DMS114 treated with DMSO at 0.1 percent for 48 hours (cell line): ENCODE results near the gene GGT6.
"Not testable (repeated sequence)": the region's sequence is repeated elsewhere in the genome, so short reads cannot be mapped to it uniquely, and the experiment has no call there.

Experiments
- DNase-seq: peaks from one replicate; lab custom pipeline; 2025; ENCODE audit not compliant: unreplicated experiment; lab: John Stamatoyannopoulos, UW

The GGT6 gene

GRCh38 chr17:4592240-4593005 lies 32.0 kb upstream of the GGT6 start:
- DNase-seq, result no peak

GRCh38 chr17:4591529-4591928 lies 31.2 kb upstream of the GGT6 start:
- no peak for DNase-seq

DNA sequence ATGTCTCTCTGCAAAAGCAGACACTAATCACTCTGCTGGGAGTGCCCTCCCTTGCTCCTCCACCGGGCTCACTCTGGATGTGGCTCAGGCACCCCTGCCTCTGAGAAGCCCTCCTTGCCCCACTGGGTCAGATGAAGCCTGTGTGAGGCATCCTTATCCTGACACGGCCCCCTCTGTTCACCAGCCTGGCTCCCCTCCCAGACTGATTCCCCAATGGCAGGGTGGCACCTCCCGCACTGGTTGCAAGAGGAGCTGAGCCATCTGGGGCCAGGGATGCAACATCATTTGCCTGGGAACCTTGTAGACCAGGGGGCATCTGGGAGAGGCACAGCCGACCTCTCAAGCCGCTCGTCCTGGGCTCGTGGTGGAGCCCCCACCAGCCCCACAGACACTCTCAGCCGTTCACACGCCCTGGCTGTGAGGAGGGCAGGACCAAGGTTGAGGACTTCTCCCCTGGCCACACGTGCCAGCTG lies 30.6 kb upstream of the GGT6 start:
- DNase-seq, result no peak

- DNase-seq, result not testable (repeated sequence)
These were observed 29.7 kb upstream of the GGT6 start for GRCh38 chr17:4590042-4590441.

- DNase-seq, result no peak
These were observed 28.7 kb upstream of the GGT6 start for GRCh38 chr17:4588898-4589625.

DNA sequence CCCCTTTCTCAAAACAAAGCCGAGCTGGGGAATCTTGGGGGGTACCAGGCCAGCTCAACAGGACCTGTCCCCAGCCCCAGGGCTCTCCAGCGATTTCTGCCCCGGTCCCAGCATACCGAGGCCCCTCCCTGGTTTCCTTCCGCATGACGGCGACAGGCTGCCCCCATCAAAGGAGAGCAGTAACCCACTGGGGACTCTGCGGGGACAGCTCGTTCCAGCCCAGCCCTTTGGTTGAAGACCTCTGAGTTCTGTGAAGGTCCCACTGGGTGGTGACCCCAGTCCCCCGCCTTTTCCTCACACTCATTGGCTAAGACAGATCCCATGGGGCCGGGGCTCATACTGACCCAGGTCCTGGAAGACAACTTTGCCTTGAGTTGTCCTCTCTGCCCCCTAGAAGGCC lies 28.0 kb upstream of the GGT6 start:
- no peak for DNase-seq

DNA sequence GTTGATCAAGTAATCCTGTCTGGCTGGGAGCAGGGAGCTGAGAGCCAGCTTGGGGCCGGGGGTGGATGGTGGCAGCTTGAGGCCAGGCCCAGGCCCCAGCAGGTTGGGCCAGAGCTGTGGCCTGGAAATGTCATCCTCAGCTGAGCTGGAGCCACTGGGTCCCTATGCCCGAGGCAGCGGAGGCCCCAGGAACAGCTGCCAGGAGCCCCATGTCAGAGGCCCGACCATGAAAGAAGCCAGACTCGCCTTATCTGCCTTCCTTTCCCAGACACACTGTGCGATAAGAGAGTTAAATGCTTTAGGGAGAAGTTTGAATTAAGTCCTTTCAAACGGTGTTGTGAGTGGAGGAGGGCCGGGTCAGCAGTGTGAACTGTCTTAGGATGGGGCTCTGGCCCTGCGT lies 27.4 kb upstream of the GGT6 start:
- DNase-seq, result no peak

- DNase-seq, result no peak
These were observed 26.8 kb upstream of the GGT6 start for GRCh38 chr17:4587195-4587594.

DNA sequence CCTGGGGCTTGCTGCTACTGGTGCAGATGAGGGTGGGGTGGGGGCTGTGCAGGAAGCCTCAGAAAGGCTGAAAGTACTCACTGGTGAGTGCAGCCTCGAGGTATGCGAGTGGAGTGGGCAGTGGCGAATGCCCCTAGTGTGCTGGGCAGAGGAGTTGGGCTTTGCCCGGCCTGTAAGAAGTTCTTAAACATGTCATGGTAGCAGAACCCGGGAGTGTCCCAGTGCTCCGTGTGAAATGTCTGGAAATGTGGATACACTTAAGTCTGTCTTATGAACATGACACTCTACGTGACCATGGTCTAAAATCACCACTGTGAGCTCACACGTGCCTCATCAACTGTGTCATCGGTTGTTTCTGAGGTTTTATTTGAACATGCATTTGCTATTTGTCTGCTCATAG lies 25.7 kb upstream of the GGT6 start:
- DNase-seq, result no peak

- no peak for DNase-seq
These were observed 25.2 kb upstream of the GGT6 start for GRCh38 chr17:4585638-4585994.

DNA sequence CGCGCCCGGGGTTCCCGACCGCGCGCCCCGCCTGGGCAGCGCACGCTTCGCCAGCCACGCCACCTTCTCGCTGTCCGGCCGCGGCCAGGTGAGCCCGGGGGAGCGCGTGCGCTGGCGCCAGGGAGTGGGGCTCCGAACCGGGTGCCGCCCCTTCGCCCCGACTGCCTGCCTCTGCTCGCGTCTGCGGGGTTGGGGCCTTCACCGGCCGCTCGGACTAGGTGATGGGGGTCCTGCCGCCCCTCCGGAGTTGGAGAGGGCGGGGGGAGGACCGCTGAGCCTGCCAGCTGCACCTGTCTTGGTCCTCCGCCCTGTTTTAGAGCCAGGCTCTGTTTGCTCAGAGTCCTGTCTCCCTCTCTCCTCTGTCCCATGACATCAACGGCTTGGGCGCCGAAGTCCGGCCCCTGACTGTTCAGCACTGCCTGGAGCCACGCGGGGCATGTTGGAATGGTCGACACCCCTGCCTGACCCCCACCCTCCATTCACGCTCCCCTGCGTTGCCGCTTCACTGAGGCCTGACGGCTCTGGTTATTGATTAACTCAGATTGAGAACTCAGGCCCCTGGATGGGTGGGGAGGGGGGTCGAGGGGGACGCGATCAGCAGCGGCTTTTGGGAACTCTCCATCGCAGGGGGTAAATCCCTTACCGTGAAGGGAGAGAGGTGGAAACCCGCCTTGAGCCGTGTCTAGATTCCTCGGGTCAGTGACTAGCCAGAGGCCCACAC lies 24.7 kb upstream of the GGT6 start:
- no peak for DNase-seq

- no peak for DNase-seq
These were observed 23.9 kb upstream of the GGT6 start, which contains the start of gene SMTNL2 for GRCh38 chr17:4584101-4584916. Gene SMTNL2 (plus strand): TSS chr17:4584529. CDS start chr17:4584606, 77 bp downstream.

GRCh38 chr17:4583782-4584100 lies 23.4 kb upstream of the GGT6 start:
- DNase-seq, result peak; percentile 37

DNA sequence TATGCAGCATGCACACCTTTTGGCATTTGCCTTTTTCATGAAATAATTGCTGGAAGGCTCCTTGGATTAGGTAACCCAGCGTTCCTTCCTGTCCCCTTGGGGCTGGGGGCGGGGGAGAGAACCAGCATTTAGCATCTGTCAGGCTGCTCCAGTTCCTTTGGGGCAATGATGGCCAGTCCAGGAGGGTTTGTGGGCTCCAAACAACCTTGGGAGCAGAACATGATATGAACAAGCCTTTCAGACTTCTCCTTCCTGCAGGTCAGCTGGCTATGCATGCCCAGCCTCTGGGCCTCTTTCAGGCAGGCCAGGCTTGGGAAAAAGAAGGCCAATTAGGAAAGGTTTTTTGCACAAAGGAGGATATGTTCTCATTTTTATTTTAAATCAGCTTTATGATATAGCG lies 22.8 kb upstream of the GGT6 start:
- DNase-seq, result no peak

DNA sequence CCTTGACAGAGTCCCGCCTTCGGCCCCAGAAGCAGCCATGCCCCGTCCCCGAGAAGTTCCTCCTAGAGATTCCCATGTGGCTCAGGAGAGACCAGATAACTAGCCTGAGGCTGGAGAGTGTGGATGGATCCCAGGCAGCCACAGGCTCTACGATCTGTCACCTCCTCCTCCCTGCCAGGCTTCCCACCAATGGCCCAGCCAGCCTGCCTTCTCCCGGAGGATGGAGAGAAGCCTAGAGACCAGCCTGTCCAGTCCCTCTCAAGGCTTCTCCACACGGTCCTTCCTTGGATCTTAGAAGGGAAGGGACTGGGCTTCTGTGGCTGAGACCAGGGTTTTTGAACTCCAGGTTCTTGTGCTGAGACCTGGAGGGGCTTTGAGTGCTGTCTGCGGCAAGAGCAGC lies 22.3 kb upstream of the GGT6 start:
- DNase-seq, result no peak

DNA sequence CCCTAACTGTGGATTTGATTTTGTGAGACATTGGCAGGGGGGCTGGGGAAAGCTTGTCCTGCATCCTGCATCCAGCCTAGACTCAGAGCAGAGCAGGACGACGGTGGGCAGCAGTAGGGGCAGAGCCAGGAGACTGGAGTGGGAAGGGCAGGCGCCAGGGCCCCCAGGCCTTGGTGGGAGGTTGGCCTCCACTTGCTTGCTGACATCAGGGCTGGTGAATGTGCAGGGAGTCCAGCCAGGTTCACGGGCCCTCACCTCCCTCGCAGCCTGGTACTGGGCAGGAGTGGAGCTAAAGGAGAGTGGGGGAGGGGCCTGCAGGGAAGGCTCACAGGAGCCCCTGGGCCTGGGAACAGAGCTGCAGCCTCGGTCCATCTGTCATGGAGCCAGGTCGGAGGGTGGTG lies 21.7 kb upstream of the GGT6 start:
- no peak for DNase-seq

DNA sequence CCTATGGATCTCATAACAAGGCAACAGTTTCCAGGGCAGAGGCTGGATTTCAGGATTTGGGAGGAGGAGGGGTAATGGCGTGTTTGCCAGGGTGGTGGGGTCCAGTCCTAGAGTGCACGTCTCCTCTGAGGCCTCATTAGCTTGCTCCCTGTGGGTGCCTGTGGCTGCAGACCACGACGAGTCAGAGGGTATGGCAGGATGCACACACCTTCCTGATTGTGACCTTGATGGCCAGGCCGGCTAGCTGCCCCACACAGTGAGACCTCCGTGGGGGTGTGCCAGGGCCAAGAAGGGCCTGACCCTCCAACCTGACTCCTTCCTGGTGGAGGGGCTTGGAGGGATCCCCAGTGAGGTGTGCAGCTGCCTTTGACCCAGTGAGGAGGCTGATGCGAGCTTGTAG lies 19.9 kb upstream of the GGT6 start:
- no peak for DNase-seq

GRCh38 chr17:4579678-4580077 lies 19.3 kb upstream of the GGT6 start:
- DNase-seq, result no peak

- not testable (repeated sequence) for DNase-seq
These were observed 18.0 kb upstream of the GGT6 start for GRCh38 chr17:4578349-4578748.

GRCh38 chr17:4577386-4577993 lies 17.1 kb upstream of the GGT6 start:
- DNase-seq, result no peak
